SK-N-SH treated with all-trans-retinoic acid at 6 μM for 48 hours (cell line): ENCODE results near the gene LSM14A.

ENCODE experiments used
- ATAC-seq: fragments of 200-7000 bp; cut with Tn5 transposase; 3 replicates; pipeline ENCODE4 v1.9.1; 2020; ENCODE audit warnings: mild to moderate bottlenecking, moderate library complexity
- ARNTL ChIP-seq: fragments of 450-650 bp; formaldehyde crosslinking; IDR thresholded peaks from 2 replicates; pipeline ENCODE4 v1.5.0; 2020; ENCODE audit warnings: low read depth, mild to moderate bottlenecking, moderate library complexity, borderline replicate concordance
- CREB5 ChIP-seq: fragments of 250-450 bp; sonication (Bioruptor Pico); IDR thresholded peaks from 2 replicates; pipeline ENCODE4 v1.5.1; 2020; ENCODE audit warnings: low read depth, mild to moderate bottlenecking, moderate library complexity
- CSDC2 ChIP-seq: fragments of 250-450 bp; sonication (Bioruptor Pico); IDR thresholded peaks from 2 replicates; pipeline ENCODE4 v1.5.0; 2020; ENCODE audit warnings: mild to moderate bottlenecking, moderate library complexity
- ESRRG ChIP-seq: fragments of 250-450 bp; sonication (Bioruptor Pico); IDR thresholded peaks from 2 replicates; pipeline ENCODE4 v1.6.1; 2021; ENCODE audit warnings: mild to moderate bottlenecking
- GLIS3 ChIP-seq: fragments of 250-450 bp; sonication (Bioruptor Pico); IDR thresholded peaks from 2 replicates; pipeline ENCODE4 v1.5.0; 2020; ENCODE audit warnings: mild to moderate bottlenecking, moderate library complexity
- OSR1 ChIP-seq: fragments of 250-450 bp; sonication (Bioruptor Pico); IDR thresholded peaks from 2 replicates; pipeline ENCODE4 v1.8.0; 2022; ENCODE audit warnings: moderate library complexity, mild to moderate bottlenecking, inconsistent platforms
- PATZ1 ChIP-seq: fragments of 250-450 bp; sonication (Bioruptor Pico); IDR thresholded peaks from 2 replicates; pipeline ENCODE4 v1.8.0; 2020; ENCODE audit warnings: mild to moderate bottlenecking, moderate library complexity, borderline replicate concordance
- POU6F1 ChIP-seq: fragments of 250-450 bp; sonication (Bioruptor Pico); IDR thresholded peaks from 2 replicates; pipeline ENCODE4 v1.8.0; 2021; ENCODE audit warnings: low read depth, mild to moderate bottlenecking, moderate library complexity, borderline replicate concordance
- PPARA ChIP-seq: fragments of 250-450 bp; sonication (Bioruptor Pico); IDR thresholded peaks from 2 replicates; pipeline ENCODE4 v1.5.0; 2020; ENCODE audit warnings: mild to moderate bottlenecking, borderline replicate concordance
- RARB ChIP-seq: fragments of 250-450 bp; sonication (Bioruptor Pico); IDR thresholded peaks from 2 replicates; pipeline ENCODE4 v1.8.0; 2021; ENCODE audit warnings: mild to moderate bottlenecking, moderate library complexity
- SNAI2 ChIP-seq: fragments of 250-450 bp; sonication (Bioruptor Pico); IDR thresholded peaks from 2 replicates; pipeline ENCODE4 v1.5.0; 2020; ENCODE audit warnings: mild to moderate bottlenecking, moderate library complexity
- TCF4 ChIP-seq: fragments of 250-450 bp; sonication (Bioruptor Pico); IDR thresholded peaks from 2 replicates; pipeline ENCODE4 v1.8.0; 2021; ENCODE audit warnings: mild to moderate bottlenecking, moderate library complexity, borderline replicate concordance
- TOX ChIP-seq: fragments of 250-450 bp; sonication (Bioruptor Pico); IDR thresholded peaks from 2 replicates; pipeline ENCODE4 v1.8.0; 2021; ENCODE audit warnings: mild to moderate bottlenecking, moderate library complexity, borderline replicate concordance
- TSHZ2 ChIP-seq: fragments of 250-450 bp; sonication (Bioruptor Pico); IDR thresholded peaks from 2 replicates; pipeline ENCODE4 v1.5.0; 2020; ENCODE audit warnings: mild to moderate bottlenecking, moderate library complexity
- ZC3H10 ChIP-seq: fragments of 250-450 bp; sonication (Bioruptor Pico); IDR thresholded peaks from 2 replicates; pipeline ENCODE4 v1.5.1; 2021; ENCODE audit warnings: mild to moderate bottlenecking, moderate library complexity
- ZFP3 ChIP-seq: fragments of 250-450 bp; sonication (Bioruptor Pico); IDR thresholded peaks from 2 replicates; pipeline ENCODE4 v1.5.0; 2020; ENCODE audit warnings: mild to moderate bottlenecking, moderate library complexity
- ZFP30 ChIP-seq: fragments of 450-650 bp; formaldehyde crosslinking; IDR thresholded peaks from 2 replicates; pipeline ENCODE4 v1.5.0; 2022; ENCODE audit warnings: mild to moderate bottlenecking, moderate library complexity
- ZNF565 ChIP-seq: fragments of 450-650 bp; formaldehyde crosslinking; conservative IDR thresholded peaks from 2 replicates; pipeline ENCODE4 v1.5.0; 2020; ENCODE audit warnings: low read depth, mild to moderate bottlenecking, moderate library complexity
- ZNF70 ChIP-seq: fragments of 450-650 bp; formaldehyde crosslinking; IDR thresholded peaks from 2 replicates; pipeline ENCODE4 v1.5.0; 2020; ENCODE audit warnings: mild to moderate bottlenecking, moderate library complexity

The LSM14A gene

GRCh38 chr19:34186205-34186604 is 13.9 kb downstream of the LSM14A start:
- no peak for ATAC-seq
- no peak for TF ChIP-seq CREB5 (CRISPR knock-in tag)
- TF ChIP-seq POU6F1 (CRISPR knock-in tag), result no peak
- TF ChIP-seq TCF4, result no peak
- no peak for TF ChIP-seq OSR1
- TF ChIP-seq PPARA (CRISPR knock-in tag), result no peak

- no peak for ATAC-seq
- no peak for TF ChIP-seq ZFP30
- no peak for TF ChIP-seq CREB5 (CRISPR knock-in tag)
- no peak for TF ChIP-seq CSDC2
- no peak for TF ChIP-seq TSHZ2 (CRISPR knock-in tag)
- TF ChIP-seq OSR1, result no peak
- TF ChIP-seq SNAI2 (CRISPR knock-in tag), result no peak
- TF ChIP-seq ZC3H10 (CRISPR knock-in tag), result no peak
- TF ChIP-seq GLIS3 (CRISPR knock-in tag), result no peak
These were observed 14.7 kb downstream of the LSM14A start for GRCh38 chr19:34187011-34187410.

GRCh38 chr19:34188408-34188807 is 16.1 kb downstream of the LSM14A start:
- ATAC-seq, result no peak
- TF ChIP-seq PATZ1 (no peak), SNAI2 (CRISPR knock-in tag) (no peak), TOX (CRISPR knock-in tag) (no peak), ARNTL (CRISPR knock-in tag) (no peak), ESRRG (no peak), ZFP30 (no peak), PPARA (CRISPR knock-in tag) (no peak), GLIS3 (CRISPR knock-in tag) (no peak), CREB5 (CRISPR knock-in tag) (no peak), CSDC2 (no peak), RARB (CRISPR knock-in tag) (no peak), OSR1 (no peak)

GRCh38 chr19:34189199-34189916 is 17.1 kb downstream of the LSM14A start:
- no peak for ATAC-seq
- TF ChIP-seq ZFP3 (CRISPR knock-in tag) (no peak), ARNTL (CRISPR knock-in tag) (no peak), ZFP30 (no peak), TSHZ2 (CRISPR knock-in tag) (no peak), CREB5 (CRISPR knock-in tag) (no peak), ZNF70 (CRISPR knock-in tag) (no peak), ZNF565 (CRISPR knock-in tag) (no peak), ESRRG (no peak)
